ENCODE results near the gene DOCK1.

DOCK1 gene

DNA sequence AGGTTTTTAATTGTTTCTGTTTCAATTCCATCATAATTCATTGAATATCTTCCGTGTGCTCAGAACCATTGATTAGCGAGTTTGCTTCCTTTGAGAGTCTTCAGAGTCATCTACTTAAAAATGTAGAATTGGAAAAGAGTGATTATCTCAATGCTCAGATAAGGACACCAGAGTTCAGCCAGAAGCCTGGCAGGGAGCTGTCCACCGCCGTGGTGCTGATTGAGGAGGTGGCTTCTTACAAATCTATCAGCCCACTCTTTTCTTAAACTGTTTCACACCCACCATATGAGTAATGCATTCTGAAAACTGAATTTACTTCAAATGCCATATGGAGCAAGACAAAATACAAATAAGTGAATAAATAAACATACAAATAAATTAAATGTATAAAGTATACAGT, 211.9 kb downstream of the DOCK1 start:
- TF ChIP-seq POLR2A (IDR thresholded peaks at IDR 0.05; ENCODE audit: extremely low read depth, insufficient read length), result no peak
- TF ChIP-seq, protein P1, sequence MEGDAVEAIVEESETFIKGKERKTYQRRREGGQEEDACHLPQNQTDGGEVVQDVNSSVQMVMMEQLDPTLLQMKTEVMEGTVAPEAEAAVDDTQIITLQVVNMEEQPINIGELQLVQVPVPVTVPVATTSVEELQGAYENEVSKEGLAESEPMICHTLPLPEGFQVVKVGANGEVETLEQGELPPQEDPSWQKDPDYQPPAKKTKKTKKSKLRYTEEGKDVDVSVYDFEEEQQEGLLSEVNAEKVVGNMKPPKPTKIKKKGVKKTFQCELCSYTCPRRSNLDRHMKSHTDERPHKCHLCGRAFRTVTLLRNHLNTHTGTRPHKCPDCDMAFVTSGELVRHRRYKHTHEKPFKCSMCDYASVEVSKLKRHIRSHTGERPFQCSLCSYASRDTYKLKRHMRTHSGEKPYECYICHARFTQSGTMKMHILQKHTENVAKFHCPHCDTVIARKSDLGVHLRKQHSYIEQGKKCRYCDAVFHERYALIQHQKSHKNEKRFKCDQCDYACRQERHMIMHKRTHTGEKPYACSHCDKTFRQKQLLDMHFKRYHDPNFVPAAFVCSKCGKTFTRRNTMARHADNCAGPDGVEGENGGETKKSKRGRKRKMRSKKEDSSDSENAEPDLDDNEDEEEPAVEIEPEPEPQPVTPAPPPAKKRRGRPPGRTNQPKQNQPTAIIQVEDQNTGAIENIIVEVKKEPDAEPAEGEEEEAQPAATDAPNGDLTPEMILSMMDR (IDR thresholded peaks at IDR 0.05; ENCODE audit: low read depth, low read length), result no peak
- TF ChIP-seq, protein P2, sequence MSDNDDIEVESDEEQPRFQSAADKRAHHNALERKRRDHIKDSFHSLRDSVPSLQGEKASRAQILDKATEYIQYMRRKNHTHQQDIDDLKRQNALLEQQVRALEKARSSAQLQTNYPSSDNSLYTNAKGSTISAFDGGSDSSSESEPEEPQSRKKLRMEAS (IDR thresholded peaks at IDR 0.05; ENCODE audit: low read depth, low read length), result no peak
- peak; percentile 57 for DNase-seq (ENCODE audit: low read depth)
- H3K4me3 ChIP-seq (ENCODE audit: low read depth, low read length), result no peak overlapping the region

DNA sequence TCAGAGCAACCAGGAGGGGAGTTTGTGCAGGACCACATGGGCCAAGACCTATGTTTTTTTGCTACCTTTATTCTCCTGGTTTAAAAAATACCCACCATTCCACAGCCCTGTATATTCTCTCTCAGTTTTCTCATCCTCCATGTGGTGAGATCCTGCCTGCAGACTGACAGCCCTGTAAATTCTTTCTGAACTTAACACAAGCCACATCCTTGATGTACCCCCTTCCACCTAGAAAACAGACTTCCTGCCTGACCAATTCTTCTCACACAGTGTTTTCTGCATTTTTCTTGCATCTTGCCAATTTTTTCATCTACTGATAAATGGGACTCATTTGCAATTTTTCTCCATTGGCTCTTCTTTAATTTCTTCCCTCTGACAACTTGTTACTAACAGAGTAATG, 212.8 kb downstream of the DOCK1 start:
- no peak for TF ChIP-seq POLR2A (IDR thresholded peaks at IDR 0.05; ENCODE audit: extremely low read depth, insufficient read length)
- TF ChIP-seq, protein P1 (IDR thresholded peaks at IDR 0.05; ENCODE audit: low read depth, low read length), result no peak
- no peak overlapping the region for H3K4me3 ChIP-seq (ENCODE audit: low read depth, low read length)
- no peak for DNase-seq (ENCODE audit: low read depth)

DNA sequence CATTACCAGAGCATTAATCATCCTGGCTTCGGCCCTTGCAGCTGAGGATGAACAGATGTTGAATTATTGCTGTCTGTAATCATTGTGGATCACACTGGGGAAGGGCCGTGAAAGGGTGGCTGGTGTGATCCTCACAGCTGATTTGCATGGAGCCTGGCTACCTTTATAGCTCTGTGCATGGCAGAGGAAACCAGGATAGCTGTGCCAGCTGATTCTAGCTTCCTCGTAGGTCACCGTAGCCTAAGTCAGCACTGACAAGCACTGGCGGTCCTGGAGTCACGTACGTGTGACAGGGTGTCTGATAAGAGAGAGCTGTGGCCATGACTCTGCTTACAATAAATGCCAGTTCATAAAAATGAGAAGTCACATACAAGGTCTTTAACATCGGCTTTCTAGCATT, 214.7 kb downstream of the DOCK1 start:
- DNase-seq (ENCODE audit: low read depth), result no peak
- no peak overlapping the region for H3K4me3 ChIP-seq (ENCODE audit: low read depth, low read length)
- TF ChIP-seq, protein P1 (IDR thresholded peaks at IDR 0.05; ENCODE audit: low read depth, low read length), result no peak
- TF ChIP-seq POLR2A (IDR thresholded peaks at IDR 0.05; ENCODE audit: extremely low read depth, insufficient read length) (no peak), MYC (IDR thresholded peaks at IDR 0.05; ENCODE audit: low read depth, low read length) (no peak)
- TF ChIP-seq, protein P2 (IDR thresholded peaks at IDR 0.05; ENCODE audit: low read depth, low read length), result no peak

DNA sequence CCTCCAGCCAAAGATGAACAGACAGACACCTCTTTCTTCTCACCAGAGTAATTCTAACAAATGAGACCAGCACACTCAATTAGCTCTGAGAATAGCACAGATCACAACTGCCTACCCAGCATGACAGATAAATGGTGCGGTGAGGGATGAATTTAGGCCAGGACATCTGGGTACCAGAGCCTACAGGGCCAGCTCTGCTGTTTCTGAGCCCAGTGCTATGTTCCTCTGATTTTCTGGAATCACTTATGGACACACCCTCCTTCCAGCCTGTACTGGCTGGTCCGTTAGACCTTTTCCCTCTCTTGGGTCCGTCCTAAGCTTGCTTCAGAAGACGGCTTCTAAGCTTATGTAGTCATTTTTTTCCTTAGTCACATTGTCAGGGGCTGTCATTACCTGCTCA, 217.6 kb downstream of the DOCK1 start:
- no peak overlapping the region for H3K4me3 ChIP-seq (ENCODE audit: low read depth, low read length)
- DNase-seq (ENCODE audit: low read depth), result no peak
- TF ChIP-seq, protein P2 (IDR thresholded peaks at IDR 0.05; ENCODE audit: low read depth, low read length), result no peak
- TF ChIP-seq, protein P1 (IDR thresholded peaks at IDR 0.05; ENCODE audit: low read depth, low read length), result no peak
- TF ChIP-seq MYC (IDR thresholded peaks at IDR 0.05; ENCODE audit: low read depth, low read length), result no peak
- no peak for TF ChIP-seq POLR2A (IDR thresholded peaks at IDR 0.05; ENCODE audit: extremely low read depth, insufficient read length)

DNA sequence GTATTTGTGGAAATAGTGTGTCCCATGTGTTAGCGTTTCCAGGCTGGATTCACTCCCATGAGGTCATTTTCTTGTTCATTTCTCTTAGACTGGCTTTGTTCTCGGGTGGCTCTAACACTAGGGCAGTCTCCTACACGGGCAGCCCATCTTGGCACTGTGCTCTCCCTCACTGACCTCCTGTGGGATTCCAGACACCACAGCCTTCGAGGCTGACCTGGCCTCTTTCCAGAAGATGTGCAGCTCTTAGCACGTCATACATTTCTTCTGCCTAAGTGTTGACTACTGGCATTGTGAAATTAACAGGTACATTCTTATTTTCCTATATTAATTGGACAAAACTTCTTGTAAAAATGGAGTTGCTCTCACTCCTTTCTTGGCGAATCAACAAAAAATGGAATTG, 218.4 kb downstream of the DOCK1 start:
- TF ChIP-seq, protein P1 (IDR thresholded peaks at IDR 0.05; ENCODE audit: low read depth, low read length), result no peak
- TF ChIP-seq, protein P2 (IDR thresholded peaks at IDR 0.05; ENCODE audit: low read depth, low read length), result no peak
- TF ChIP-seq MYC (IDR thresholded peaks at IDR 0.05; ENCODE audit: low read depth, low read length) (no peak), POLR2A (IDR thresholded peaks at IDR 0.05; ENCODE audit: extremely low read depth, insufficient read length) (no peak)
- no peak for DNase-seq (ENCODE audit: low read depth)
- H3K4me3 ChIP-seq (ENCODE audit: low read depth, low read length), result no peak overlapping the region

DNA sequence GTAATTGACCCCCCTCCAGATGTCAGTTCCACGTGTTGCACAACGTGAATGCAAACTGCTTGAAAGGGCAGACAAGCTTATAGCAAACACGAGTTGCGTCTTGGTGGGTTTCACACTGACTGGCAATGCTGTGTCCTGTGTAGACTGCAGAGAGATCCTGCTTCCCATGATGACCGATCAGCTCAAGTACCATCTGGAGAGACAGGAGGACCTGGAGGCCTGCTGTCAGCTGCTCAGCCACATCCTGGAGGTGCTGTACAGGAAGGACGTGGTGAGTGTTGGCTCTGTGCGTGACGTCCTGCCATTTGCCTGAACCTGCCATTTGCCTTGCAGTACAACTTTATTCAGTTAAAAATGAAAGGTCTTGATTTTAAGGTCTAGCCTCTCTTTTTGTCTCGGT, 220.1 kb downstream of the DOCK1 start:
- TF ChIP-seq POLR2A (IDR thresholded peaks at IDR 0.05; ENCODE audit: extremely low read depth, insufficient read length) (no peak), MYC (IDR thresholded peaks at IDR 0.05; ENCODE audit: low read depth, low read length) (no peak)
- TF ChIP-seq, protein P1 (IDR thresholded peaks at IDR 0.05; ENCODE audit: low read depth, low read length), result no peak
- TF ChIP-seq, protein P2 (IDR thresholded peaks at IDR 0.05; ENCODE audit: low read depth, low read length), result no peak
- DNase-seq (ENCODE audit: low read depth), result no peak
- no peak overlapping the region for H3K4me3 ChIP-seq (ENCODE audit: low read depth, low read length)

Measured in NB4 (cell line).